GM12892 (cell line): ENCODE results near the gene MGLL.
"Not testable (repeated sequence)": the region's sequence is repeated elsewhere in the genome, so short reads cannot be mapped to it uniquely, and the experiment has no call there.

Source experiments
- DNase-seq: peaks from one replicate; pipeline ENCODE4 v3.0.0; 2011; ENCODE audit not compliant: insufficient read length
- FAIRE-seq: peaks from 2 replicates; lab custom pipeline; 2011; peaks lifted over from hg19 to GRCh38; lab: Jason Lieb, UNC
- POLR2A ChIP-seq: IDR thresholded peaks from 2 replicates; pipeline ENCODE4 v1.6.1; 2011; ENCODE audit warnings: low read depth, low read length, control low read depth
- POLR2AphosphoS5 ChIP-seq: IDR thresholded peaks from 2 replicates; pipeline ENCODE4 v1.6.1; 2011; ENCODE audit warnings: low read depth, low read length, control low read depth
- TAF1 ChIP-seq: IDR thresholded peaks from 2 replicates; pipeline ENCODE4 v1.6.1; 2011; ENCODE audit warnings: low read depth, mild to moderate bottlenecking, control low read depth, low read length, borderline replicate concordance

MGLL gene

DNA sequence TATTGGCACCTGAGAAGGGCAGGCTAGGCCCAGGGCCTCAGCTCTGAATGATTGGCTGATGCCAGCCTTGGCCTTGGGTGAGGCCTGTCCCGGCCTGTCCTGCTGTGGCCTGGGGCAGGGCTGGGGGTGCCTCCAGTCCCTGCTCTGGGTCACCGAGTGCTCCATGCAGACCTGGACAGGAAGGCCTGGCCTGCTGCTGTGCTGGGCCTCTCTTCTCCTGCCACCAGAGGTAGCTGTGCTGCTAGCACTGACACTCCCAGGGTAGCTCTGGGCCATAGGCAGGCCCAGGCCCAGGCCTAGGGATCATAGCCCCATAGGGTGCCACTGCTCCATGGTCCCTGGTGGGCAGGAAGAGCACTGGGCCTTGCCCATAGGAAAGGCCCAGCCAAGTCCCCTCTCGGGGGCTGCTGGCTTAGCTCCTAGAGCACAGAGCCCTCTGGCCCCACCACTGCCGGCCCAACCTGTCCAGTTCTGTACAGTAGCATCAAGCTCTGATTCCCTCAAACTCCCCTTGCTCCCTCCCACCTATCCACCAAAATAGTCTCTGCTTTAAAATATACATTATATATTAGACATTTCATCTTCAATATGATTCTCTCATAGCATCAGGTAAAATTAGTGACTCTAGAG is 131.4 kb downstream of the MGLL start:
- no peak for DNase-seq
- TF ChIP-seq POLR2A (no peak), POLR2AphosphoS5 (no peak), TAF1 (no peak)
- peak; percentile 14 for FAIRE-seq

GRCh38 chr3:127690106-127690505 is 132.2 kb downstream of the MGLL start:
- no peak for DNase-seq
- no peak for FAIRE-seq
- TF ChIP-seq TAF1 (no peak), POLR2A (no peak), POLR2AphosphoS5 (no peak)

DNA sequence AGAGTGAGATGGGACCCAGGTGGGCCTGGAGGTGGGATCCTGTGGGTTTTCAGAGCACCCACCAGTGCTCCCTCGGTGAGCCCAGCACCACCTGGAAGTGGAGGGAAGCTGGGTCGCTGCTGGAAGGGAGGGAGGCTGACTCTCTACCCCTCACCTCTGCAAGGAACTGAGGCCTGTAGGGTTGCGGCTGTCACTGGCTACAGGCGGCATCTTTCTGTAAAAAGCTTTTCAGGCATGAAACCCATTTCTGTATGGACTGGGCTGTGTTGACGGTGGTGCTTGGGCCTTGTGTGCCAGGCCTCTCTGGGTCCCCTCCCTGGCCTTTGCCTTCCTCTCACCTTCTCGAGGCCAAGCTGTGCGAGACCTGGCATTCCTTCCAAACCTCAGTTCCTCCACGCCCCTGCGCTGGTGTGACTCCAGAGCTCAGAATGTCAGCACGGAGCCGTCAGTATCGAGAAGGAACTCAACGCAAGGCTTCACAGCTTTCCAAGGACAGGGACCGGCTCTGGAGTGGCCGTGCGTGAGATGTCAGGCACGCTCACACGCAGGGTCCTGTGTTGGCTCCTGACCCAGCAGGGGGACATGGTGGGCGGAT is 133.0 kb downstream of the MGLL start:
- DNase-seq (no peak), FAIRE-seq (no peak)
- TF ChIP-seq POLR2AphosphoS5, result 0 out of 2 replicates have a peak, but pooled peaks have one; percentile 12
- no peak for TF ChIP-seq POLR2A

DNA sequence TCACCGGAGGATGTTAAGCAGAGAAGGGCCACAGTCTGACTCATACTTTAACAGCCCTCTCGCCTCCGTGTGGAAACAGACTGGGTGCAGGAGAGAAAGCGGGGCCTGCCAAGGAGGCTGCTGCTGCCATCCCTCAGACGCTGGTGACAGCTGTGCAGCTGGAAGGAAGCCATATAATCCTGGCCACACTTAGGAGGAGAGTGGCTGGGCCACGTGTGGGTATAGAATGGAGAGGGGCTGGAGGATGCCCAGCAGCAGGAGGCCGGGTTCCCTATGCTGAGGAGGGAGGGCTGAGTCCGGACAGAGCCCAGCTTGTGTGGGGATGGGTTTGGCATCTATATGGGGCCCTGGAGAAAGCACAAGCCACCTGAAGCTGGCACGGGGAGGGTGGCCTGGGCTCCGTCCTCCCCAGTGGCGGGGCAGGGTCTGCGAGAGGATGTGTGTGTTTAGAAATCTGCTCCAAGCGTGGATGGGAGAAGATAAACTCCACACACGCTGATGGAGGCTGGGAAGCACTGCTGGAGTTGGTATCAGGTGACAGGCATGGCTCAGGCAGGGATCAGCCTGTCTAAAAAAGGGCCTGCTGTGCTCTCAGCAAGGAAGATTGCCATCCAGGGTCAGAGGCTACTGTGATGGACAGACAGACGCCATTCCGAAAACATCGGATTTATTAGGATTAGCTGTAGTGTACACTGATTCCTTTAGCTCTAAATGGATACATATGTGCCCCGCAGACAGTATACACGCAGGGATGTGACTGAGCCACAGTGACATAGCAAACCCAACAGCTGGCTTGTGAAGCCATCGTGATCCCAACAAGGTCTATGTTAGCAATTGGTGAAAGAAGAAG is 133.7 kb downstream of the MGLL start:
- DNase-seq (no peak), FAIRE-seq (no peak)
- peak; percentile 54; the same call in 1 of the 2 replicates for TF ChIP-seq POLR2AphosphoS5
- TF ChIP-seq POLR2A, result no peak; the same call in 1 of the 2 replicates

- FAIRE-seq (no peak), DNase-seq (no peak)
- no peak for TF ChIP-seq TAF1
- TF ChIP-seq POLR2A, result no peak
Observed at GRCh38 chr3:127688022-127688415, 134.3 kb downstream of the MGLL start.

DNA sequence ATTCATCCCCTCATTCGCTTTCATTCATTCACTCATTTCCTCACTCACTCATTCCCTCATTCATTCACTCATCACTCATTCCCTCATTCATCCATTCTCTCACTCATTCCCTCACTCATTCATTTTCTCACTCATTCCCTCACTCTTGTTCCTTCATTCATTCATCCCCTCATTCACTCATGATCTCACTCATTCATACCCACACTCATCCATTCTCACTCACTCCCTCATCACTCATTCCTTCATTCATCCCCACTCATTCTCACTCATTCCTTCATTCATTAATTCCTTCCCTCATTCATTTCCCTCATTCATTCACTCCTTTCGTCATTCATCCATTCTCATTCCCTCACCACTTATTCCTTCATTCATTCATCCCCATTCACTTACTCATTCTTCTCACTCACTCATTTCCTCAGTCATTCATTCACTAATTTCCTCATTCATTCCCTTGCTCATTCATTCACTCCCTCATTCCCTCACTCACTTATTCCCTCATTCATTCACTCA is 135.0 kb downstream of the MGLL start:
- FAIRE-seq (no peak), DNase-seq (no peak)
- TF ChIP-seq POLR2AphosphoS5 (no peak), TAF1 (no peak), POLR2A (no peak)

DNA sequence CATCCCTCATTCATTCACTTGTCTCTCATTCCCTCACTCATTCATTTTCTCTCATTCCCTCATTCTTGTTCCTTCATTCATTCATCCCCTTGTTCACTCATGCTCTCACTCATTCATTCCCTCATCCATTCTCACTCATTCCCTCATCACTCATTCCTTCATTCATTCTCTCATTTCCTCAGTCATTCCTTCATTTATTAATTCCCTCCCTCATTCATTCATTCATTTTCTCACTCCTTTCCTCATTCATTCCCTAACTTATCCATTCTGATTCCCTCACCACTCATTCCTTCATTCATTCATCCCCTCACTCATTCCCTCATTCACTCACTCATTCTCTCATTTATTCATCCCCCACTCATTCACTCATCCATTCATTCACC is 135.8 kb downstream of the MGLL start:
- no peak for FAIRE-seq
- TF ChIP-seq POLR2AphosphoS5, result no peak
- no peak for TF ChIP-seq TAF1
- TF ChIP-seq POLR2A, result no peak
- DNase-seq, result no peak

DNA sequence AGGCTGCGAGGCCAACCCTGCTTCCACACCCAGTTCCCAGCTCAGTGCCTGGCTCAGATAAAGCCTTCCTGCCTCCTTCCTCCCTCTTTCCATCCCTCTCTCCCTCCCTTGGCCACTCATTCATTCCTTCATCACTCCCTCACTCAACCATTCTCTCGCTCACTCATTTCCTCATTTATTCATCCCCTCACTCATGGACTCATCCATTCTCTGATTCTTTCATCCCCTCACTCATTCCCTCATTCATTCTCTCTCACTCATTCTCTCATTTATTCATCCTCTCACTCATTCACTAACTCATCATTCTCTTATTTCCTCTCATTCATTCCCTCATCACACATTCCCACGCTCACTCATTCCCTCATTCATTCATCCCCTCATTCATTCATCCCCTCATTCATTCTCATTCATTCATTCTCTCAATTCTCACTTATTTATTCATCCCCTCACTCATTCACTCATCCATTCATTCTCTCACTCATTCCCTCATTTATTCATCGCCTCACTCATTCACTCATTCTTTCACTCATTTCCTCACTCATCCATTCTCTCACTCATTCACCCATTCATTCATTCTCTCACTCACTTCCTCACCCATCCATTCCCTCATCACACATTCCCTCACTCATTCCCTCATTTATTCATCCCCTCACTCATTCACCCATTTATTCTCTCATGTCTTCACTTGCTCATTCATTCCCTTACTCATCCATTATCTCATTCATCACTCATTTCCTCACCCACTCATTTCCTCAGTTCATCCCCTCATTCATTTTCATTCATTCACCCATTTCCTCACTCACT is 136.4 kb downstream of the MGLL start:
- FAIRE-seq (no peak), DNase-seq (no peak)
- TF ChIP-seq TAF1 (no peak), POLR2A (no peak), POLR2AphosphoS5 (no peak)

DNA sequence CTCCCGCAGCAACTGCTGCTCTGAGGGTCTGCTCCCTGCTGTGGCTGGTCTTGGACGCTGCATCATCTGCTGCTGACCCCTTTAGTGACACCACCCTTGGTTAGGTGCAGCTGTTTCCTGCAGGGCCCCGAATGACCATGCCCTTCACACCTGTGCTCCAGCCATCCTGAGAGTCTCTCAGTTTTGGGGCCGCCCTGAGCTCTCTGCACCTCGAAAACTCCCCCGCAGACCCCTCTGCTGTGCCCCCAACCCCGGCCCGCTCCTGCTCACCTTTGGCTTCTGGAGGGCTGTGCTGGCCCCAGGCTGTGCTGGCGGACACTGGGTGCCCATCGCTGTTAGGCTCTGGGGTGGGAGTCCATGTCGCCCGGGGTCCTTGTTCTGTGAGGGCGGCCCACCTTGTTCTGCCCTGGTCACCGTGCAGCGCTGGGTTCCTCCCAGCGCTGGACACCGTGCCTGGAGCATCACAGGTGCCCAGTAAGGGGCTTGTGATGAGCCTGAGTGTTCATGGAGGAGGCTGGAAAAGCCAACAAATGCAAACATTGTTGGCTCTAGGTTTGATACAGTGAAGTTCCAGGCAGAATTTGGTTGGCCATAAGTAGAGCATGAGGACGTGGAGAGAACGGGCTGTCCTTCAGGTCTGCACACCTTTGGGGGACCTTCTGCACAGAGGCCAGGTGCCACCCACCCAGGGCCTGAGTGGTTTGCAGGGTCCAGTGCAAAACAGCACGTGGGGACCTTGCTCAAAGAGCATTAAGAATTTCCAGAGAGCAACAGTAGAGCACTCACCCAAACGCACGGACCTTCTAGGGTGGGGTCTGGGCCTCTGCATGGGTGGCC is 137.2 kb downstream of the MGLL start:
- no peak for FAIRE-seq
- DNase-seq, result no peak
- TF ChIP-seq POLR2A, result no peak
- TF ChIP-seq POLR2AphosphoS5, result no peak
- TF ChIP-seq TAF1, result no peak

GRCh38 chr3:127682561-127682960 is 139.8 kb downstream of the MGLL start:
- DNase-seq (no peak), FAIRE-seq (peak; percentile 5)
- TF ChIP-seq POLR2A (no peak), TAF1 (no peak), POLR2AphosphoS5 (no peak)

- not testable (repeated sequence) for DNase-seq, FAIRE-seq
Observed at GRCh38 chr3:127682175-127682554, 140.2 kb downstream of the MGLL start.
